Fibroblast of lung (primary cell): ENCODE results near the gene SPOCK3. TPM values are rescaled to one million over a fixed set of nuclear protein-coding genes. Genes with fewer than 3 reads are reported as not detected.

ENCODE experiments used
- DNase-seq, 2 donors: peaks; one replicate each; pipeline versions ENCODE4 v3.0.0 to v3.0.0-alpha.2; 2010; ENCODE audit warnings: low read depth in 2 of 2
- H2AFZ ChIP-seq: 2 replicates; pipeline ENCODE4 v1.5.1; 2012; ENCODE audit warnings: low read length, control low read depth, inconsistent platforms
- H3K27ac ChIP-seq: 2 replicates; pipeline ENCODE4 v1.5.1; 2011; ENCODE audit warnings: low read length, control low read depth; ENCODE audit not compliant: insufficient read depth
- H3K27me3 ChIP-seq: 2 replicates; pipeline ENCODE4 v1.5.1; 2011; ENCODE audit warnings: mild to moderate bottlenecking, low read length; ENCODE audit not compliant: control insufficient read depth, insufficient read depth
- H3K36me3 ChIP-seq: 2 replicates; pipeline ENCODE4 v1.5.1; 2011; ENCODE audit warnings: low read length; ENCODE audit not compliant: control insufficient read depth, insufficient read depth
- H3K4me1 ChIP-seq: 2 replicates; pipeline ENCODE4 v1.5.1; 2011; ENCODE audit warnings: low read length; ENCODE audit not compliant: control insufficient read depth, insufficient read depth; ENCODE audit errors: extremely low read depth
- H3K4me2 ChIP-seq: 2 replicates; pipeline ENCODE4 v1.5.1; 2011; ENCODE audit warnings: low read length, control low read depth; ENCODE audit not compliant: insufficient read depth; ENCODE audit errors: extremely low read depth
- H3K4me3 ChIP-seq, 4 experiments: fragments of 200-600 bp in 1 of 4; sonication (generic) in 1 of 4; replicated peaks in 1 of 4; 2 replicates each; pipeline ENCODE4 v1.5.1; 2011 to 2016; ENCODE audit warnings: low read length in 4 of 4, low read depth in 3 of 4, mild to moderate bottlenecking in 3 of 4, control low read depth in 2 of 4, inconsistent platforms in 1 of 4, mixed read lengths in 1 of 4; ENCODE audit not compliant: insufficient read depth in 1 of 4; ENCODE audit errors: control extremely low read depth in 1 of 4
- H3K79me2 ChIP-seq: 2 replicates; pipeline ENCODE4 v1.5.1; 2012; ENCODE audit warnings: mild to moderate bottlenecking, low read length, inconsistent platforms; ENCODE audit not compliant: control insufficient read depth, insufficient read depth
- H3K9ac ChIP-seq: 2 replicates; pipeline ENCODE4 v1.5.1; 2011; ENCODE audit warnings: mild to moderate bottlenecking, low read length, control low read depth; ENCODE audit not compliant: insufficient read depth
- H3K9me3 ChIP-seq: 2 replicates; pipeline ENCODE4 v1.5.1; 2012; ENCODE audit warnings: low read depth, low read length; ENCODE audit not compliant: control insufficient read depth, insufficient read depth
- H4K20me1 ChIP-seq: 2 replicates; pipeline ENCODE4 v1.5.1; 2011; ENCODE audit warnings: low read length; ENCODE audit not compliant: control insufficient read depth, insufficient read depth; ENCODE audit errors: extremely low read depth
- CTCF ChIP-seq, 2 donors: IDR thresholded peaks in 1 of 2; conservative IDR thresholded peaks in 1 of 2; 1 replicate in 1 of 2; 2 replicates in 1 of 2; pipeline ENCODE4 v1.5.1; 2011 to 2012; ENCODE audit warnings: low read length in 2 of 2, control low read depth in 1 of 2, inconsistent platforms in 1 of 2, low read depth in 1 of 2, mild to moderate bottlenecking in 1 of 2
- EZH2 ChIP-seq: IDR thresholded peaks from 2 replicates; pipeline ENCODE4 v1.5.1; 2012; ENCODE audit warnings: low read length, control low read depth, mild to moderate bottlenecking; ENCODE audit errors: missing control alignments
- polyA plus RNA-seq, 2 donors: library from polyadenylated mRNA; depleted of rRNA in 1 of 2; stranded (reverse) in 1 of 2; unstranded in 1 of 2; fragments of >200 nt; gene quantifications; 2 replicates each; pipeline ENCODE4 v1.2.1, GENCODE V29; 2011 to 2012; ENCODE audit warnings: missing spikeins in 1 of 2
- total RNA-seq: library from RNA; depleted of rRNA; stranded (reverse); fragments of >200 nt; gene quantifications from 2 replicates; pipeline ENCODE4 v1.2.1, GENCODE V29; 2014

The SPOCK3 gene
- total and polyA plus RNA-seq, 2 donors (not counting 1 experiment from before 2014, with no cell fraction given), result under 0.01 to 0.08 TPM

- Histone ChIP-seq H3K4me3 (no peak overlapping the region), H3K27me3 (no peaks in the 10 kb centered on the region), H3K79me2 (no peaks in the 10 kb centered on the region), H3K36me3 (no peaks in the 10 kb centered on the region), H4K20me1 (no peaks in the 10 kb centered on the region), H3K9ac (no peak overlapping the region), H3K4me1 (no peaks in the 10 kb centered on the region), H3K4me2 (no peak overlapping the region), H3K27ac (no peak overlapping the region), H3K9me3 (no peaks in the 10 kb centered on the region), H2AFZ (no peak overlapping the region)
- TF ChIP-seq EZH2 (no peak), CTCF (conservative IDR thresholded peaks at IDR 0.05 in 1 of 2, IDR thresholded peaks at IDR 0.05 in 1 of 2; ENCODE audit: low read depth in 1 of 2, low read length in 2 of 2) (no peak)
- no peak for DNase-seq
Measured at GRCh38 chr4:167265231-167265630, 30.9 kb upstream of the SPOCK3 start.

GRCh38 chr4:167248271-167248670 lies 14.0 kb upstream of the SPOCK3 start:
- Histone ChIP-seq H3K4me3 (no peak overlapping the region), H3K9ac (no peak overlapping the region), H3K4me2 (no peak overlapping the region), H2AFZ (no peak overlapping the region), H3K79me2 (no peaks in the 10 kb centered on the region), H3K27me3 (no peaks in the 10 kb centered on the region), H3K9me3 (no peaks in the 10 kb centered on the region), H4K20me1 (no peaks in the 10 kb centered on the region), H3K36me3 (no peaks in the 10 kb centered on the region), H3K4me1 (no peaks in the 10 kb centered on the region), H3K27ac (no peak overlapping the region)
- TF ChIP-seq CTCF (conservative IDR thresholded peaks at IDR 0.05 in 1 of 2, IDR thresholded peaks at IDR 0.05 in 1 of 2; ENCODE audit: low read depth in 1 of 2, low read length in 2 of 2), result no peak
- TF ChIP-seq EZH2, result no peak
- DNase-seq, result no peak

DNA sequence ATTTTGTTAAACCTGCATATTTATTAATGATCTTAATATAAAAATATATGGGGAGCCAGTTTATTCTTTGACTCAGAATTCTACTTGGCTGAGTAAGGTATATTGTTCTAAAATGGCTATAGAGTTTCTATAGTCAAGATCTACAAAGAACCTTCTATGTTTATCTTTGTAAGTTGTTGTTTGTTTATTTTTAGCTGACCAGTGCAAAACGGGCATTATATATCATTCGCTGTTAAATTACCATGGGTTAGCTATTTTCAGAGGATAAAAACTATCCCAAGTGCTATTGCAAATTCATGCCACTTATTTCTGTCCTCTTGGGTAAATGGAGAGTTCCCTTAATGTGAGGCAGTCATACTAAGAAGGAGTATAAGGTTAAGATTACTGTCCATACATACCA lies 5.3 kb upstream of the SPOCK3 start:
- Histone ChIP-seq H4K20me1 (no peaks in the 10 kb centered on the region), H3K4me2 (no peak overlapping the region), H3K27ac (no peak overlapping the region), H3K4me1 (no peaks in the 10 kb centered on the region), H2AFZ (no peak overlapping the region), H3K9ac (no peak overlapping the region), H3K36me3 (no peaks in the 10 kb centered on the region), H3K79me2 (no peaks in the 10 kb centered on the region), H3K9me3 (no peaks in the 10 kb centered on the region), H3K27me3 (no peaks in the 10 kb centered on the region), H3K4me3 (no peak overlapping the region)
- DNase-seq, result no peak
- TF ChIP-seq CTCF (conservative IDR thresholded peaks at IDR 0.05 in 1 of 2, IDR thresholded peaks at IDR 0.05 in 1 of 2; ENCODE audit: low read depth in 1 of 2, low read length in 2 of 2) (no peak), EZH2 (no peak)
